Measurements from ENCODE around the gene JOSD2. TPM values are rescaled to one million over a fixed set of nuclear protein-coding genes. Genes with fewer than 3 reads are reported as not detected.

JOSD2 gene
- total RNA-seq = 40.0 and 40.5 TPM in 2 replicates

DNA sequence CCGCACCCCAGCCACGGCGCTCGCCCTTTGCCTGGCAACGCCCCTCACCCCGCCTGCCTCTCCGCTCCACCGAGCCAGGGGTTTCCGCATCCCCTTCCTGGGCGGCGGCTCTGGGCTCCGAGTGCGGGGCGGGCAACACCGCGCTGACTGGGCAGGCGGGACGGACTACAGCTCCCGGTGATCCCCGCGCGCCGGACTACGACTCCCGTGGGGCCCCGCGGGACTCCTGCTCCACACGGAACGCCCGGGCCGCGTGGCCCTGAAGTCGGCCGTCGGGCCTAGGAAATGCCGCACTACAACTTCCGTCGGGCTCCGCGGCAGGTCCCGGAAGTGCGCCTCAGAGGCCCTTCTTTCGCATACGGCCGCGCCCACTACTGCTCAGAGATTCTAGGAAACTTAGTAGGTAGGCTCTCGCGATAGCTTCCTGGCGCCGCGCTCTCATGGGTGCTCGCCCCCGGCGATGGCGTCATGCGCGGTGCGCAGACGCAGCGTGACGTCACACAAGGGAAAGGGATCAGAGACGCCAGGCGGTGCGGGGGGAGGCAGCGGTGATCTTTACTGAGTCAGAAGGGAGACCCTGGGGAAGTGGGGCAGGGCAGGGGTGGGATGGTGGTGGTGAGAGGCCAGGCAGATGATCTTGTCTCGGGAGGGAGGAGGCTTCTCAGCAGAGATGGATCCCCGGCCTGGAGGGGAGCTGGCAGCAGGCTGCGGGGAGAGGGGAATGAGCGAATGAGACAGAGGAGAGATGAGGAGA lies at the start of gene JOSD2:
Gene JOSD2, minus strand, starts transcription at position 123 of the 754 bp plus-strand sequence. CDS start 760 bp downstream, outside the sequence.
- intact Hi-C loops (cut with micrococcal nuclease) = loop anchor here (1.0 to 5.0 kb wide), 12 partner anchors 35 to 869 kb away; partner anchors contain the start of genes EMC10, GARIN5A, KCNC3 and NR1H2

DNA sequence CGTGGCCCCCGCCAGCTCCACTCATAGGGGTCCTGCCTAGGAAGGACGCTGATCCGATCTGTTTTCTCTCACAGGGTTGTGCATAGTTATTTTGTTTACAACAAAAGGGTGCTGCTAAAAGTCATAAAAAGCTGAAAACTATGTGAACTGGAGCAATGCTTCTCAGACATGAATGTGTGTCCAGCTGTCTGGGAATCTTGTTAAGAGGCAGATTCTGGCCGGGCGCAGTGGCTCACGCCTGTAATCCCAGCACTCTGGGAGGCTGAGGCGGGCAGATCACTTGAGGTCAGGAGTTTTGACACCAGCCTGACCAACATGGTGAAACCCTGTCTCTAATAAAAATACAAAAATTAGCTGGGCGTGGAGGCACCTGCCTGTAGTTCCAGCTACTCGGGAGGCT lies 48.6 kb upstream of the JOSD2 start:
- intact Hi-C loops (cut with micrococcal nuclease) = no loop called here

GRCh38 chr19:50558449-50558848 lies 47.5 kb upstream of the JOSD2 start:
- intact Hi-C loops (cut with micrococcal nuclease) = no loop called here

DNA sequence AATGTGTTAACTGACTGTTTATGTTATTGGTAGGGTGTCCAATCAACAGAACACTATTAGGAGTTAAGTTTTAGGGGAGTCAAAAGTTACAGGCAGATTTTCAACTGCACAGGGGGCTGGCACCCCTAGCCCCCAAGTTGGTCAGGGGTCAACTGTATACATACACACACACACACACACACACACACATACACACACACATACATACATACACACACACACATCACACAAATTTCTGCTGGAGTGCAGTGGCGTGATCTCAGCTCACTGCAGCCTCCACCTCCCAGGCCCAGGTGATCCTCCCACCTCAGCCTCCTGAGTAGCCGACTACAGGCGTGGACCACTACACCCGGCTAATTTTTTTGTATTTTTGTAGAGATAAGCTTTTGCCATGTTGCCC lies 47.0 kb upstream of the JOSD2 start:
- intact Hi-C loops (cut with micrococcal nuclease) = no loop called here

DNA sequence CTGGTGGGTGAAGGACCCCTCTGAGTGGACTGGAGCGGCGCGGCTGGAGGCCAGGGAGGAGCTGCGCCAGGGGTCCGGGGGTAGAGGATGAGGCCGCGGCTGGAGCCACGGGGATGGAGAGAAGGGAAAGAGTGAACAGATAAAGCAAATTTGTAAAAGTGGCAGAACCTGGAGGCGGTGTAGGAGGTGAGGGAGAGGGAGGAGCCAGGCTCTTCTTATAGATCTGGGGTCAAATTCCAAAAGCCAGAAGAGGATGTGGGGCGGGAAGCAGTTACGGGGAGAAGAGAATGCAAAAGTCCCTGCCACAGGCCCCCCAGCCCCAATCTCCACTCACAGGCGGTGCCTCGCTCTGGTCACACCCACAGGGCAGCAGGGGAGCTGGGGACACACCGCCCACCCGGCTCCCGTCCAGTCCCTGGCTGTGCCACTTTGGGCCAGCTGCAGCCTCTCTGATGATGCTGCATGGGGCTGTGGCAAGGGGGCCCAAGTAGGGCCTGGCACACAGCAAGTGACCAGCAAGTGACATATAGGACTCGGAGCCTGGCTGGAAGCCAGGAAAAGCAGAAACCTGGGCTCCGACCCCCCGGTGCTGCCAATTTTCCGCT lies 46.1 kb upstream of the JOSD2 start:
- intact Hi-C loops (cut with micrococcal nuclease) = loop anchor here (2.0 kb wide), 1 partner anchor 200 kb away; no protein-coding TSS in a partner anchor

DNA sequence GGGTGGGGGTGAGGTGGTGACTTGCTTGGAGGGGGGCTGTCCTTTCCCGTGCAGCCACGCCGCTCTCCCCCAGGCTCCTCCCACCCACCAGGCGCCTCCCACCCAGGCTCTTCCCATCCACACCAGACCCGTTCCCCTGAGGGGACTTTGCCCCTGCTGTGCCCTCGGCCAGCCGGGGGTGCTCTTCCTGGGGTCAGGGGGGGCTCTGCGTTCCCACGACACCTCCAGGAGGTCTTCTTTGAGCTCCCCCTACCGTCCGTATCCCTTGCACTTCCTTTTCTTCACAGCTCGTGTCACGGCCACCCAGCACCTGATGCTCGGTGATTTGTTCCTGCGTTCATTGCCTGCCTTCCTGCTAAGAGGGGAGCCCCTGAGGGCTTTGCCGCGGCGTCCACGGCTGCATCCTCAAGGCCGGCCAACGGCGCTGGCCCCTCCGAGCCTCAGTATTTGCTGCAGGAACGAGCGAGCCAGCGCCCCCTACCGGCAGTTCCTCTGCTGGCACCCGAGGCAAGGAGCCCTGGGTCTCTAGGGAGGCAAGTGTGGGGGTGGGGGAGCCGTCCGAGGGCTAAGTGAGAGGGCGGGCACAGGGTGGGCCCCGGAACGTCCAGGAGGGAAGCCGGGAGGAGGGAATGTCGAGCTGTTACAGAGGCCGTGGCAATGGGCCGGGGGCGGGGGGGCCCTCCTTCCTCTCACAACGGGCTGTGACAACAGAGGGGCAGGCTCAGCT lies 45.5 kb upstream of the JOSD2 start:
- intact Hi-C loops (cut with micrococcal nuclease) = loop anchor here (1.0 to 2.0 kb wide), 3 partner anchors 19 to 200 kb away; no protein-coding TSS in a partner anchor

DNA sequence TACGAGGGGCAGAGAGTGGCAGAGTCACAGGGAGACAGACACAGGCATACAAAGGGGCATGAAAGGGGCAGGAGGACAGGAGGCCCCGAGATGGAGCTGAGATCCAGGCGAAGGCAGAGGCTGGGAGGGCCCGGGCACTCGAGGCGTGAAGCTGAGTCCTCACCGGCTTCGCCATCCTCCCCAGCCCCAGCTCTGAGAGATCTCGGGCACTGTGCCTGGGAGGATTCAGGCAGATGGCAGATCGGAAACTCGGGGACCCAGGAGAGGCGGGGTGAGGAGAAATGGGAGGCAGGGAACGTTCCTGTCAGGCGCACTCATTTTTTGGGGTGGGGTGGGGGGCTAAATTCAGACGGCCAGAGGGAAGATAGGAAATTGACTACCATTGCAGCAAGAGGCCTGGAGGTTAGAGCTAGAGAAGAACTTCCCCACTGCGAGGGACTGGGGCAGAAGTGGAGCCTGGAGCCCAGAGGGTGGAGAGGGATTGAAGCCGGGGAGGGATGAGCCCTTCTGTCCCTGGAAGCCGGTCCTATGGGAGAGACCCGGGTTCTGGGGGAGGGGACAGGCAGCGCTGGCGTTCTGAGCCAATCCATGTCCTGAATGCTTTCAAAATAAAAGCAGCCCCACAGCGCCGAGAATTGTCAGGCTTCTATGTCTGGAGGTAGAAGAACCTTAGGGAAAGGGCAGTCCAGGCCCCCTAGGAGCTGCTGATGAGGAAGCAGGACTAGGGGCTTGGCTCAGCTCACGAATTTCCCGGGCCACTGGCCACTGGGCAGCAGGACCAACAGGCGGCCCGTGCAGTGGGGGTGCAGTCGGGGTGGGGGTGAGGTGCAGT lies 44.7 kb upstream of the JOSD2 start:
- intact Hi-C loops (cut with micrococcal nuclease) = loop anchor here (1.0 to 2.0 kb wide), 3 partner anchors 18 to 199 kb away; no protein-coding TSS in a partner anchor

- intact Hi-C loops (cut with micrococcal nuclease) = no loop called here
These were observed 44.0 kb upstream of the JOSD2 start for GRCh38 chr19:50555033-50555432.

DNA sequence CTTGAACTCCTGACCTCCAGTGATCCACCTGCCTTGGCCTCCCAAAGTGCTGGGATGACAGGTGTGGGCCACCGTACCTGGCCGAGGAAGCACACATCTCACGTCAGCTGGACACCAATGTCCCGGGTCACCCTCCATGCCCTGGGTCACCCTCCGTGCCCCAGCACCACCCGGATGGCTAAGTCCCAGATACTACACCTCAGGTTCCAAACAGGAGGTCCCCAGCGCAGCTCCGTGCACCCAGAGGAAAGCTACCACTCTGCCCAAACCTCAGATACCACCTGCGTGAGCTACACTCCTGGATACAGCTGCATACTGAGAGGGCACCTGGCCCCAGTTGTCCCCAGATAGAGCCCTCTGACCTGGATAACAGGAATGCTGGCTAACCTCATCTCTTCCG lies 43.2 kb upstream of the JOSD2 start:
- intact Hi-C loops (cut with micrococcal nuclease) = no loop called here

- intact Hi-C loops (cut with micrococcal nuclease) = no loop called here
These were observed 42.2 kb upstream of the JOSD2 start for GRCh38 chr19:50553134-50553703.

DNA sequence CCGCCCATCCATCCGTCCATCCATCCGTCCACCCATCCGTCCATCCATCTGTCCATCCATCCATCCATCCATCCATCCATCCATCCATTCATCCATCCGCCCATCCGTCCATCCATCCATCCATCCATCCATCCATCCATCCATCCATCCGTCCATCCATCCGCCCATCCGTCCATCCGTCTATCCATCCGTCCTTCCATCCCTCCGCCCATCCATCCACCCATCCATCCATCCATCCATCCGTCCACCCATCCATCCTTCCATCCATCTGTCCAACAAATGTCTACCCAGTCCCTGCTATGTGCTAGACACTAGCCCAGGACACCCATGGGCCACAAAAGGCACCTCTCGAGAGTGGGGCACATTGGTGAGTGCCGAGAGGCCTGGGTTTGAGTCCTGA lies 41.5 kb upstream of the JOSD2 start:
- intact Hi-C loops (cut with micrococcal nuclease) = no loop called here

- intact Hi-C loops (cut with micrococcal nuclease) = no loop called here
These were observed 40.8 kb upstream of the JOSD2 start for GRCh38 chr19:50551715-50552187.

- intact Hi-C loops (cut with micrococcal nuclease) = no loop called here
These were observed 40.2 kb upstream of the JOSD2 start for GRCh38 chr19:50551034-50551714.

- intact Hi-C loops (cut with micrococcal nuclease) = no loop called here
These were observed 39.6 kb upstream of the JOSD2 start for GRCh38 chr19:50550594-50550966.

GRCh38 chr19:50549927-50550593 lies 39.1 kb upstream of the JOSD2 start:
- intact Hi-C loops (cut with micrococcal nuclease) = no loop called here

- intact Hi-C loops (cut with micrococcal nuclease) = no loop called here
These were observed 38.3 kb upstream of the JOSD2 start for GRCh38 chr19:50549059-50549926.

GRCh38 chr19:50548191-50549058 lies 37.4 kb upstream of the JOSD2 start:
- intact Hi-C loops (cut with micrococcal nuclease) = no loop called here
